DND-41 (cell line): ENCODE measurements around the gene LCNL1.

ENCODE experiments used
- EZH2 ChIP-seq: IDR thresholded peaks from 3 replicates; pipeline ENCODE4 v1.6.1; 2012; ENCODE audit warnings: borderline replicate concordance, low read depth, mild to moderate bottlenecking, moderate library complexity, low read length, inconsistent platforms; ENCODE audit not compliant: severe bottlenecking
- TF ChIP-seq, protein P1 (sequence below): IDR thresholded peaks from 2 replicates; pipeline ENCODE4 v1.5.1; 2012; ENCODE audit warnings: borderline replicate concordance, low read length, moderate library complexity, mild to moderate bottlenecking; ENCODE audit not compliant: poor library complexity, severe bottlenecking; ENCODE audit errors: extremely low read depth

- TF ChIP-seq, protein P1, sequence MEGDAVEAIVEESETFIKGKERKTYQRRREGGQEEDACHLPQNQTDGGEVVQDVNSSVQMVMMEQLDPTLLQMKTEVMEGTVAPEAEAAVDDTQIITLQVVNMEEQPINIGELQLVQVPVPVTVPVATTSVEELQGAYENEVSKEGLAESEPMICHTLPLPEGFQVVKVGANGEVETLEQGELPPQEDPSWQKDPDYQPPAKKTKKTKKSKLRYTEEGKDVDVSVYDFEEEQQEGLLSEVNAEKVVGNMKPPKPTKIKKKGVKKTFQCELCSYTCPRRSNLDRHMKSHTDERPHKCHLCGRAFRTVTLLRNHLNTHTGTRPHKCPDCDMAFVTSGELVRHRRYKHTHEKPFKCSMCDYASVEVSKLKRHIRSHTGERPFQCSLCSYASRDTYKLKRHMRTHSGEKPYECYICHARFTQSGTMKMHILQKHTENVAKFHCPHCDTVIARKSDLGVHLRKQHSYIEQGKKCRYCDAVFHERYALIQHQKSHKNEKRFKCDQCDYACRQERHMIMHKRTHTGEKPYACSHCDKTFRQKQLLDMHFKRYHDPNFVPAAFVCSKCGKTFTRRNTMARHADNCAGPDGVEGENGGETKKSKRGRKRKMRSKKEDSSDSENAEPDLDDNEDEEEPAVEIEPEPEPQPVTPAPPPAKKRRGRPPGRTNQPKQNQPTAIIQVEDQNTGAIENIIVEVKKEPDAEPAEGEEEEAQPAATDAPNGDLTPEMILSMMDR, result no peak
- no peak for TF ChIP-seq EZH2
These were observed 30.8 kb downstream of the LCNL1 start for GRCh38 chr9:137013571-137013940.
